RKO (cell line): ENCODE results near the gene HP1BP3.
A peak's percentile ranks its signal among the peaks of the same experiment; 100 is the strongest.
"Not testable (repeated sequence)": the region's sequence is repeated elsewhere in the genome, so short reads cannot be mapped to it uniquely, and the experiment has no call there.

Experiments
- DNase-seq: peaks from one replicate; pipeline ENCODE4 v3.0.0-alpha.2; 2016; ENCODE audit warnings: low spot score

HP1BP3 gene

GRCh38 chr1:20726932-20727745, 60.0 kb downstream of the HP1BP3 start:
- no peak for DNase-seq

- DNase-seq = no peak
Observed at GRCh38 chr1:20726118-20726911, 60.8 kb downstream of the HP1BP3 start.

DNA sequence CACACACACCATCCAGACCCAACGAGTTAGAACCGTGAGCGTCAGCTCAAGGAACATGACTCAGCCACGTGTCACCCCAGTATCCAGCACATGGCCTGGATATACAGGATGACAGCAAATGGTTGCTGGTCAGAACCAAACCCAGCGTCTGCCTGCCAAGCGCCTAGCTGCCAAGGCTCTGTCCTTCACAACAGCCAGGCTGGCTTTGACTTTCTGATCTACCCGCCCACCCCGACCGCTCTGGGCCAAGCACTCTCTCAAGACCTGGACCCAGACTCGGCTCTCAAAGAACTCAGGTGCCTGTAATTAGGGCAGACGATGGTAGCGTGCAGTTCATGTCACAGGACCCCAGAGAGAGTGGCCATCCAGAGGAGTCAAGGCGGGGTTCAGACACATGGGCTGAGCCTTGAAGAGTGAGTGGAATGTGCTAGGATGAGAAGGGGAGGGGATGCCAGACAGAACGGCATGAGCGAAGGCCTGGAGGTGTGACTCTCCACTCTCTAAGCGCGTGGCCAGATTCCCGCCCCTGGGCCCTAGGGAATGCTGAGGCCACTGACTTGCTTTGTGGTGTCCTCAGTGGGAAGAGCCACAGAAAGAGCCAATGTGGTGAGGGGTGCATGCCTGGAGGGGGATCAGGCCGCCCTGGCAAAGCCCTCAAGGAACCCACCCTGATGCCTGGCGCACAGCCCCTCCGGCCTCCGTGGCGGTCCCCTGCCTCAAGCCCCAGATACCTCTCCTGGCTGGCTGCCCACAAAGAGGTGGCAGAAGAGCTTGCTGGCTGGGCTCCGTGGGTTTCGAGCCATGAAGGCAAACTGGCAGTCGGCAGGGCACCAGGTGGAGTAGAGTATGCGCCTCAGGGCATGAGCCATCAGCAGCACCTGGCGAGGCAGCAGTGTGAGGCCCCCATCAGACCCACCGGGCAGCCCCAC, 61.7 kb downstream of the HP1BP3 start:
- peak; percentile 92 for DNase-seq

DNA sequence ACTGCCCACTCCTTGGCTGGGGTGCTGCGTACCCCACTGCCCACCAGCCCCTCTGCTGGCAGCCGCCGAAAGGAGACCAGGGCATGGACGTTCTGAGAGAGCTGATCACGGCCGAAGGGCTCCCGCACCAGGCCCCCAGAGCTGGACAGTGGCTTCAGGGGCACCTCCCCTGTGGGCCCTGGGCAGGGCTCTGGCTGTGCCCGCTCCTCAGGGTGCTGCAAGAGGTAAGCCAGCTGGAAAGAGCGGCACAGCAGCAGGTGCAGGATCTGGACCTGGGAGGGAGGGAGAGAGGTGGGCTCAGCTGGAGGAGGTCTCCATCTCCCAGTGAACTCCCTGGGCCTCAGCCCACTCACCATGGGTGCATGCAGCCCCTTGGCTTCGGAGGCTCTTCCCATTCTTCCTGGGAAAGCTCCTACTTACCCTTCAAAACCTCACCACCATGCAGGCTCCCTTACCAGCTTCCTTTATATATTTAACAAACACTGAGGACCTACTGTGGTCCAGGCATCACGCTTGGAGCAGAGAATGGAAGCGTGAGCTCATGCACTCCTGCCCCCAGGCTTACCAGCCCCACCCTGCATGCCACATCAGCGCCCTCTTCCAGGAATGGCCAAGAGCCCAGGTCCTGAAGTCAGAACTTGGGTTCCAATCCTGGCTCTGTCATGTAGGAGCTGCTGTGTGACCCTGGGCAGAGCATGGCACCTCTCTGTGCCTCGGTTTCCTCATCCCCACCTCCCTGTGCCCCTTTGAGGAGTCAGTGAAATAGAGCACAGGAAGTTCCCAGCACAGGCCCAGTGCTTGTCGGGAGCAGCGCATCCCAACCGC, 62.5 kb downstream of the HP1BP3 start:
- DNase-seq = no peak

GRCh38 chr1:20723537-20724363, 63.4 kb downstream of the HP1BP3 start:
- no peak for DNase-seq

GRCh38 chr1:20723159-20723536, 64.0 kb downstream of the HP1BP3 start:
- DNase-seq = no peak

DNA sequence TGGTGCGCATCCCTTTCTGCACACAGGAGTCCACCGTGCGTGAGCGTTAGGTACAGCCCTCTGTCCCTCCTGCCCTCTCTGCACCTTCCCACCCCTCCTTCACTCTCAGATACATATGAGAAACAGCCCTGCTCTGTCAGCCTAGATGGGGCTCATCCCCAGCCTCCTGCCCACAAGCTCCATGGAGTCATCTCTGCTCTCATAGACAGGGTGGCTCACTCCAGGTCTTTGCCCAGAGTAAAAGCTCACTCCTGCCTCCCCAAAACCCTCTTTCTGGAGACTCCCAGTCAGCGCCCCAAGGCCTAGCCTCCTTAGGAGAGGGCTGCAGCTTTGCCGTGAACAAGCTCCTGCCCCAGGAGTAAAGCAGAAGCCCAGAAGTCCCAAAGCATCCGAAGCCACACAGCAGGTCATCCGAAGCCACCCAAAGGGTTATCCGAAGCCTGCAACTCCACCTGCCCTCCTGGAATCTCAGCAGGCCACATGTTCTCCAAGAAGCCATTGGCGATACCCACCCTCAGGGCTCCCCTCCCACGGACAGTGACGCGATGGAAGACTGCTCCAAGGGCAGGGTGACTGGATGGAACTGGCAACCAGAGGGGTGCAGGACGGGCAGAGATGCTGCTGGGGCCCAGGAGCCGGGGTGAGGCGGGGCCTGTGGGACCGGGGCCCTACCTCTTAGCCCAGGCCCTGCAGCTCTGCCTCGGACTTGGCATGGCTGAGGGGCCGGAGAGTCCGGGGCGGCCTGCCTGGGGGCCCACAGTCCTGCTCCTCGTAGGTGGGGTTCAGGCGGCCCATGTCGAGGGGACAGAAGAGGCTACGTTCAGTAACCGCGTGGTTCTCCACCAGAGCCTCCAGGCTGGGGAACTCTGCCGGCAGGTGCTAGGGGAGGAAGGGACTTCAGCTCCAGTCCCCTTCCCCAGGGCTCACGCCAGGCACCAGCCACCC, 65.7 kb downstream of the HP1BP3 start:
- DNase-seq = no peak

GRCh38 chr1:20720631-20721091, 66.4 kb downstream of the HP1BP3 start:
- DNase-seq = no peak

- no peak for DNase-seq
Observed at GRCh38 chr1:20719871-20720620, 67.1 kb downstream of the HP1BP3 start.

GRCh38 chr1:20719261-20719660, 67.8 kb downstream of the HP1BP3 start:
- no peak for DNase-seq

GRCh38 chr1:20718343-20718882, 68.7 kb downstream of the HP1BP3 start:
- not testable (repeated sequence) for DNase-seq

- DNase-seq = peak; percentile 46
Observed at GRCh38 chr1:20717452-20718342, 69.4 kb downstream of the HP1BP3 start, which contains the start of gene KIF17. Gene KIF17 (minus strand): TSS chr1:20718007. CDS start chr1:20717706, 301 bp downstream.

DNA sequence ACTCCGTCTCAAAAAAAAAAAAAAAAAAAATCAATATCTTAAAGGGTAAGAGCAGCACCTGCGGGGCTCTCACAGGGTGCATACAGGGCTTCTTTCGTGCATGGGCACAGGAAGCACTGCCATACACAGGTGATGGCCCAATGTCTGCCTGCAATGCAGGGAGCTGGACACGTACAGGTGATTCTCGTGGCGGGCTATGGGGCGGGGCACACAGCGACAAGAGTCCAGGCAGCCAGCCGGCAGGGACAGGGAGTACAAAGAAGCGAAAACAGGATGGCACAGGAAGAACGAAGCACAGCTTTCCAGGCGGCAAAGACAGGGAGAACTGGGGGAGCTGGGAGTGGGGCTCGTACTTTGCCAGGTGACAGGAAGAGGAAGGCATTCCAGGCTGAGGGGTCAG, 70.9 kb downstream of the HP1BP3 start:
- no peak for DNase-seq

- no peak for DNase-seq
Observed at GRCh38 chr1:20715406-20715805, 71.7 kb downstream of the HP1BP3 start.

- DNase-seq = no peak
Observed at GRCh38 chr1:20713440-20713839, 73.7 kb downstream of the HP1BP3 start.

- no peak for DNase-seq
Observed at GRCh38 chr1:20712215-20712577, 74.9 kb downstream of the HP1BP3 start.
